GM21737 (cell line): Measurements from ENCODE around the gene LCN10.
A peak's percentile ranks its signal among the peaks of the same experiment; 100 is the strongest.
"Not testable (repeated sequence)": the region's sequence is repeated elsewhere in the genome, so short reads cannot be mapped to it uniquely, and the experiment has no call there.

ENCODE experiments used
- ATAC-seq: cut with Tn5 transposase; IDR thresholded peaks from one replicate; pipeline ENCODE4 v1.9.1; 2021; ENCODE audit warnings: mild to moderate bottlenecking, moderate library complexity; ENCODE audit not compliant: unreplicated experiment

LCN10 gene

DNA sequence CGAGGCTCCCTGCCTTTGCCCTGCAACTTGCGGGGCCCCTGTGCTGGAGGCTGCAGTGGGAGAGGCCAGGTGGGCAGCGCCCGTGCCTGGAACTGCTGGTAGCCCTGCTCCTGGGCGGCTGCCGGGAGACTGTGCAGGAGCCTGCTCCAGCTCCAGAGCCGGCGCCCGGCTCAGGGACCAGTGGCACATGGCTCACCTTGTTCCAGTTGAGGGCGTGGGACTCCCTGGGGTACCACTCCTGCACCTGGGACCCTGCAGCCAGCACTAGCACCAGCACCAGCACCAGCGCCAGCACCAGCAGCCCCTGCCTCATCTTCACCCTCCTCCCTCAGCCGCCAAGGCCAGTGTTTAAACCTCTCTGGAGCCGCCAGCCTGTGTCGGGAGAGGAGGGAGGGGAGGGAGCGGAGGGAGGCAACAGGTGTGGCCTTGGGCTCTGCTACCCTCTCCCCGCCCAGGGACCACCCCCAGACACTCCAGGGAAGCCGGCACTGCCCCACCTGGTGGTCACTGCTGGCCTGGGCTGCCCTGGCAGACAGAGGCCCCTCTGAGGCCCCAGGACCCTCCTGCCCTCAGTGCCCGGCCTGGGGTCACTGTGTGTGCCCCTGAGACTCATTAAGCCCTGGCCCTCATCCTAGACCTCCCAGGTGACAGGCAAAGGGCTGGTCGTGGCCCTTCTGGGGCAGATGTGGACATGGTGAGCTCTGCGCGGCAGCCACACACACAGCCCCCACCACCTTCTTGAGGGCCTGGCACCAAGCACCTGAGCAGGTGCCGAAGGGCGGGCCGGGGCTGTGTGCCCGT, at the start of gene LCN10:
Gene LCN10, minus strand, starts transcription at position 350 of the 801 bp plus-strand sequence. Its CDS starts 37 bp downstream, at position 313.
- no peak for ATAC-seq

DNA sequence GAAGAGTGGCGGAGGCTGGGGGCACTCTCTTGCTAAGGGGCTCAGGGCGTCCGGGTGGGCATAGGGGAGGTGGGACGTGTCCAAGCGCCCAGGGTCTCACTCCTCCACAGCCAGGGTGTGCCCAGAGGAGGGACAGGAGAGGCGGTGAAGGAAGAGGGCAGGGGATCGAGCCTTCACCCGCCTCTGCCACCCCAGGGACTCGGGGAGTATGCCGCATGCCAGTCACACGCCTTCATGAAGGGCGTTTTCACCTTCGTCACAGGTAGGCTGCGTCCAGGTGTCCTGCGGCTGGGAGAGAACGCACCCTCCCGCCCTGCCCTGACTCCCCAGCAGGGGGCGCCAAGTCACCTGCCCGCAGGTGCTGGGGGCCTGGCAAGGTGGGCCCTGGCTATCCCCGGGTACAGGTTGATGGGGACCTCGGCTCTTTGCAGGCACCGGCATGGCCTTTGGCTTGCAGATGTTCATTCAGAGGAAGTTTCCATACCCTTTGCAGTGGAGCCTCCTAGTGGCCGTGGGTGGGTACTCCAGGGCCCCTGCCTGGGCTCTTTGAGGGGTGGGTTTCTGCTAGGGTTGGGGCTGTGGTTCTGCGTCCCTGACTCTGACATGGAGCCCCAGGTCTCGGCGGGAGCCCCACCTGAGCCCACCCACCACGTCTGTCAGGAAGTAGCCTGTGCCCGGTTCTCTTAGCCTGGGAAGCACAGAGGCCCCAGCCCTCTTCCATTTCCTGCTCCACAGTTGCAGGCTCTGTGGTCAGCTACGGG, 49.0 kb upstream of the LCN10 start:
- ATAC-seq: peak; percentile 7

DNA sequence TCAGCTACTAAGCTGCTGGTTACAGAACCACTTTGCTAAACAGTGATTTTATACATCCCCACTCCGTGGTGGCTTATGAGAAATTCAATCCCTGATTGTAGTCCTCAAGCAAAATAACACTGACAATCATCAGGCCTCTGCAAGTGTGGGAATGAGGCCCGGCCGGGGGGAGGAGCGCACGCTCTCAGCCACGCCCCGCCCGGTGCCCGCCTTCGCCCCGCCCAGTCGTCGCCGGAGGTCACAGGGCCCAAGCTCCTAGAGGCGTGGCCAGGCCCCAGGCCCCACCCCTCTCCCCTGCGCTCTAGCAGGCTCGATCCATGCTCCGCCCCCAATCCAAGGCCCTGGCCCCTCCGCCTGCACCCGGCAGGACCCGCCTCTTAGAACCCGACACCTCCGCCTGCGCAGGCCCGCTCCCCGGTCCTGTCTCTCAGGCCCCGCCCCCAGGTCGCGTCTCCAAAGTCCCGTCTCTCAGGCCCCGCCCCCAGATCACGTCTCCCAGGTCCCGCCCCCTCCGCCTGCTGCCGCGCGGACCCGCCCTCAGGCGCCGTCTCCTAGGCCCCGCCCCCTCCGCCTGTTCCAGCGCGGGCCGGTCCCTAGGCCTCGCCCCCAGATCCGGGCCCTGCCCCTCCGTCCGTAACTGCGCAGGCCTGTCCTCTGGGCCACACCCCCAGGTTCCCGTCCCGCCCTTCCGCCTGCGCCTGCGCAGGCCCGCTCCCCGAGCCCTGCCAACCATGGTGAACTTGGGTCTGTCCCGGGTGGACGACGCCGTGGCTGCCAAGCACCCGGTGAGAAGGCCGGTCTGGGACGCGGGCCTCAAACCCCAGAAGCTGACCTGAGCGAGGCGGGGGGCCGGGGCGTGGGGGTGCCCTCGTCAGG, 48.1 kb upstream of the LCN10 start, which contains the start of gene TMEM141:
Gene TMEM141, plus strand, starts transcription at position 705 of the 876 bp plus-strand sequence. Its CDS starts 27 bp downstream, at position 732.
- ATAC-seq: peak; percentile 79

DNA sequence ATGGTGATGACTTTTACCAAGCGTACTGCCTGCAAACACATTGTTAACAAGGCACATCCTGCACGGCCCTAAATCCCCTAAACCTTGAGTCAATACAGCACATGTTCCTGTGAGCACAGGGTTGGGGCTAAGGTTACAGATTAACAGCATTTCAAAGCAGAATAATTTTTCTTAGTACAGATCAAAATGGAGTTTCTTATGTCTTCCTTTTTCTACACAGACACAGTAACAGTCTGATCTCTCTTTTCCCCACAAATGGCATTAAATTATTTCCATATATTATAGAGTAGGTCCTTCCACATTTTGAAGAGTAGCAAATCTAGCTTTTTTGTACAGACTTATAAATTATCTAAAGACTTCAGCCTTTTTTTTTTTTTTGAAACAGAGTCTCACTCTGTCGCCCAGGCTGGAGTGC, 46.8 kb upstream of the LCN10 start:
- ATAC-seq: no peak

DNA sequence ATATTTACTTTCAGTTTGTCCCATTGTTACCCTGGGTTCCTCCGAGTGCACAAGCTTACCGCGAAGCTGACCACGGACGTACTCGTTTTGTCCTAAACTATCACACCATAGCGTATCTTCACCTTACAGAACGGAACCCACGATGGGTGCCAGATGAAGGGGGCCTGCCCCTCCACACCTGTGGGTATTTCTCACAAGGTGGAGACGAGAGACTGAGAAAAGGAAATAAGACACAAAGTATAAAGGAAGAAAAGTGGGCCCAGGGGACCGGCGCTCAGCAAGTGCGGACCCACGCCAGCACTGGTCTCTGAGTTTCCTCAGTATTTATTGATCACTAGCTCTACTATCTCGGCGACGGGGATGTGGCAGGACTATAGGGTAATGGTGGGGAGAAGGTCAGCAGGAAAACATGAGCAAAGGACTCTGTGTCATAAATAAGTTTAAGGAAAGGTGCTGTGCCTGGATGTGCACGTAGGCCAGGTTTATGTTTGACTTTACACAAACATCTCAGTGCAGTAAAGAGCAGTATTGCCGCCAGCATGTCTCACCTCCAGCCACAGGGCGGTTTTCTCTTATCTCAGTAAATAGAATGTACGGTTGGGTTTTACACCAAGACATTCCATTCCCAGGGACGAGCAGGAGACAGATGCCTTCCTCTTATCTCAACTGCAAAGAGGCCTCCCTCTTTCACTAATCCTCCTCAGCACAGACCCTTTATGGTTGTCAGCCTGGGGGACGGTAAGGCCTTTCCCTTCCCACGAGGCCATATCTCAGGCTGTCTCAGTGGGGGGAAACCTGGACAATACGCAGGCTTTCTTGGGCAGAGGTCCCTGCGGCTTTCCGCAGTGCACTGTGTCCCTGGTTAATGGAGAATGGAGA, 46.1 kb upstream of the LCN10 start:
- not testable (repeated sequence) for ATAC-seq

DNA sequence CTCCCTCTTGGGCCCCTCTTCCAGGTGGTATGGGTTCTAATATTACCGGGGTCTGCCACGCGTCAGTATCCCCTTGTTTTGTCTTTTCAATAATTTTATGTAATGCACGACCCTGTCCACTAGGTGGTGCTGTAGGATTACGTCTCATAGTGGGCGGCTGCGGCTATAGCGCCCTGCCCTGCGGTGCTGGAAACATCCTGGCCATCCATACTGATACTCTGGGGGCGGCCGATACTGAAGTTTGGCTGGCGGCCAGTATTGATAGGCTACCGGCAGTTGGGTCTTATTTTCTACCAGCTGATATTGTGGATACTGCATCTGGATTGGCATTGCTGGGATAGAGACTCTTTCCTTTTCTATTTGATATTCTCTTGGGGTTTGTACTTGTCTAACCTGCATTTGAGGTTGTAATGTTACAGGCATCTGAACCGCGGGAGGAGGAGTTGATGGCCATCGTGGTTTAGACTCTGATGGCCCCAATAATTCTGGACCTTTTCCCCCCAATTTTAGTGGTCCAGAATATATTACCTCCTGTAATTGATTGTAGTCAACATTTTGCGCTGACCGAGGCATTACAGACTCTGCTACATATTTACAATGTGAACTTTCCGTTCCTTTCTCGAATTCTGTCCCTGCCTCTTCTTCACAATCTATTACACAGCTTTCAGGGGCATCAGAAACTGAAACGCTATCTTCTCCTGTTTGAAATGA, 45.1 kb upstream of the LCN10 start:
- ATAC-seq: no peak

DNA sequence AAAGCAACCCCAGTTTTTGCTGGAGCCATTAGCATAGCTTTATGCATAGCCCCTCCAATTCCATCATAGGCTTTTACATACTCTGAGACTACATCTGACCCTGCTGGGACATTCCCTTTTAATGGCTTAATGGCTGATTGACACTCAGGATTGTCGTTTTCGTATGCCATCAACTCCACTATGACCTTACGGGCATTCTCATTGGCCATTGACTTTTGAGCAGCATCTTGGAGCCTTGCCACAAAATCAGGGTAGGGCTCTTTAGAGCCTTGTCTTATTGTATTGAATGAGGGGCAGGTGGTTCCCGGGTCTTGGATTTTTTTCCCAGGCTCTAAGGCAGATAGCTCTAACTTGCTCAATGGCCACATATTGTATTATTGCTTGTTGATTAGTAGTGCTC, 44.2 kb upstream of the LCN10 start:
- ATAC-seq: not testable (repeated sequence)

DNA sequence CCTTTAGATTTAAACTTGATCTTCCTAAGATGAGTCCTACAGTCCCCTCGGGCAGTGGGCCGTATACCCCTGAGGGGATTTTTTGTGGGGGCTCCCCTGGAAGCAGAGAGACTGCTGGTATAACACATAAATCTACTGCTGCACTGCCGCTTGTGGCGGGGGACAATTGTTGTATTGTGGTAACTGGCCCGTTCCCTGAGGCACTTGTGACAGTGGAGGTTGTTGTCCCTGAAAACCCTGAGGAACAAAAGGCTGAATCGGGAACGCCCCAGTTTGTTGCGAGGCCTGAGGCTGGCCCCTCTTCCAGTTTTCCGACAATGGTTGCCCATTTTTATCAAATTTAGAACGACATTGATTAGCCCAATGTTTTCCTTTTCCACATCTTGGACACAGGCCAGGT, 43.7 kb upstream of the LCN10 start:
- ATAC-seq: no peak

DNA sequence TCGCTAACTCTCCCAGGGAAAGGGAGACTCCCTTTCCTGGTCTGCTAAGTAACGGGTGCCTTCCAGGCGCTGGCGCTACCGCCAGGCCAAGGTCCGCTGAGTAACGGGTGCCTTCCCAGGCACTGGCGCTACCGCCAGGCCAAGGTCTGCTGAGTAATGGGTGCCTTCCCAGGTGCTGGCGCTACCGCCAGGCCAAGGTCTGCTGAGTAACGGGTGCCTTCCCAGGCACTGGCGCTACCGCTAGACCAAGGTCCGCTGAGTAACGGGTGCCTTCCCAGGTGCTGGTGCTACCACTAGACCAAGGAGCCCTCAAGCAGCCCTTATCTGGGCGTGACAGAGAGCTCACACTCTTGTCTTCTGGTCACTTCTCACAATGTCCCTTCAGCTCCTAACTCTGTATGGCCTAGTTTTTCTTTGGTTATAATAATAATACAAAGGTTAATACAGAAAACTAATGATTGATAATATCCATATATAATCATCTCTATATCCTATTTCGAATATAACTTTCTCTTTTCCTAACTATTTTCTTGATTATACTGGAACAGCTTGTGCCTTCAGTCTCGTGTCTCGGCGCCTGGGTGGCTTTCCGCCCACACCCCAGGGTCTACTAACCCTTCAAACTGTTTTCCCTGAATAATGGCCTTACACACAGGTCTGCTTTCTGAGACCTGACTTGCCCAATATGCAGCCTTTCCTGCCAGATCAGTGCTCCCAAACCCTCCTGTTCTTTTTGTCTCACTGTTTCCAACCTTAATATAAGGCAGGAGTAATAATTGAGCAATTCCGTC, 43.0 kb upstream of the LCN10 start:
- not testable (repeated sequence) for ATAC-seq

DNA sequence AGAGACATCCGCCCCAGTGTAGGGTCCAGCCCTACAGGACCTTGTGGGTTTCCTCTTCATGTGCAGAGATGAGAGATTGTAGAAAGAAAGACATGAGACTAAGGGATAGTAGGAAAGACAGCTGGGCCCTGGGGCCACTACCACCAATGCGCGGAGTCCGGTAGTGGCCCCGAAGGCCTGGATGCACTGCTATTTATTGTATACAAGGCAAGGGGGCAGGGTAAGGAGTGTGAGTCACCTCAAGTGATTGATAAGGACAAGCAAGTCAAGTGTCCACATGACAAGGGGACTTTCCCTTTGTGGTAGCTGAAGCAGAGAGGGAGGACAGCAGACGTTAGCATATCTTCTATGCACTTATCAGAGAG, 42.2 kb upstream of the LCN10 start:
- ATAC-seq: no peak

DNA sequence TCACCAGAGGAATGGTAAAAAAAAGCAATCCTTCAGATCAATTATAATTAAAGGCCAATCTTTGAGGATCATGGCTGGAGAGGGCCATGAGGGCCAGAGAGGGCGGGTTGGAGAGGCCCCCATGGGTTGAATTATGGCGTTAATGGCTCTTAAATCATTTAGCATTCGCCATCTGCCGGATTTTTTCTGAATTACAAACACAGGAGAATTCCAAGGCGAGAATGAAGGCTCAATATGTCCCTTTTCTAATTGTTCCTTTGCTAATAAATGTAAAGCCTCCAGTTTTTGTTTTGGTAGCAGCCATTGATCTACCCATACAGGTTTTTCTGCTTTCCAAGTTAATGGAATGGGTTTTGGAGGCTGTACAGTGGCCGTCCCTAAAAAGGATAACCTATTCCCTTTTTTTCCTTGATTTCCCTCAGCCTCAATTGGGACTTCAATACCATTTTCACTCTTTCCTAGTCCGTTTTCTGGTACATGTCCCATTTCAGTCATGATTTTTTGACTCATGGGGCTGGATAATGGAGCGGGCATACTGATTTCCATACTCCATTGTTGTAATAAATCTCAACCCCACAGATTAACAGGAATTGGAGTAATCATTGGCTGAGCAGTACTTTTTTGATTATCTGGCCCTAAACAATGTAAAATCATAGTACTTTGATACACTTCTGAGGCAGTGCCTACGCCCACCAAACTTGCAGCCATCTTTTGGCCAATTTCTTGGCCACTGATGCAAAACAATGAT, 41.7 kb upstream of the LCN10 start:
- no peak for ATAC-seq

DNA sequence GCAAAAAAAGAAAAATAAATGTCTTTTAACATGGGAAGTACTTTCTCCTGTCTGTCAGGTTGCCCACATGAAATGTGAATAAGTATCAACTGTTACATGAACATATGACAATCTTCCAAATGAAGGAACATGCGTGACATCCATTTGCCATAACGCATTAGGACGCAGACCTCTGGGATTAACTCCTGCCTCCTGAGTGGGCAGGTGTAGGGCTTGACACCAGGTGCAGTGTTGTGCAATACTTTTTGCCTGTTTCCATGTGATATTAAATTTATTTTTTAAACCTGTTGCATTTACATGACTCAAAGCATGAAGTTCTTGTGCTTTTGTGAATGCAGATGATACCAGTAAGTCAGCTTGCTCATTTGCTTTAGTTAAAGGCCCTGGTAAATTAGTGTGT, 39.7 kb upstream of the LCN10 start:
- no peak for ATAC-seq

DNA sequence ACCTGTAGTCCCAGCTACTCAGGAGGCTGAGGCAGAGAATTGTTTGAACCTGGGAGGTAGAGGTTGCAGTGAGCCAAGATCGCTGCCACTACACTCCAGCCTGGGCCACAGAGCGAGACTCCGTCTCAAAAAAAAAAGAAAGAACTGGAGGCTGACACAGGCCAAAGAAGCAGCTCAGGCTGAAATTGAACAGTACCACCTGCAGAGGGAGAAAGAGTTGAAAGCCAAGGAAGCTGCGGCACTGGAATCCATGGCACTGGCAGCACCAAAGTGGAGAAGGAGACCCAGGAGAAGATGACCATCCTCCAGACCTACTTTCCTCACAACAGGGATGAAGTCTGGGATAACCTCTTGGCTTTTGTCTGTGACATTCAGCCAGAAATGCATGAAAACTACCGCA, 37.1 kb upstream of the LCN10 start:
- no peak for ATAC-seq

DNA sequence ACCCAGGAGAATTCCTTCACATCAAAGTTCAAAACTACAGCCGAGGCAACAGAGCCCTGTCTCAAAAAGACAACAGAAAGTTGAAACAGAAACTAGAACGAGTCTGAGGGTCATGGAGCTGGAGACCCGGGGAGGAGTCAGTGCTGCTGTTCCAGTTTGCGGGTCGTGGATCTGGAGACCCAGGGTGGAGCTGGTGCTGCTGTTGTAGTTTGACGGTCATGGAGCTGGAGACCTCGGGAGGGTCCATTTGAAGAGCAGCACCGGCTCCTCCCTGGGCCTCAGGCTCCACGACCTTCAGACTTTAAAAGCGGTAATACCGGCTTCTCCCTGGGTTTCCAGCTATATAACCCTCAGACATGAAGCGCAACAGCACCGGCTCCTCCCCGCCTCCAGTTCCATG, 34.6 kb upstream of the LCN10 start:
- no peak for ATAC-seq

DNA sequence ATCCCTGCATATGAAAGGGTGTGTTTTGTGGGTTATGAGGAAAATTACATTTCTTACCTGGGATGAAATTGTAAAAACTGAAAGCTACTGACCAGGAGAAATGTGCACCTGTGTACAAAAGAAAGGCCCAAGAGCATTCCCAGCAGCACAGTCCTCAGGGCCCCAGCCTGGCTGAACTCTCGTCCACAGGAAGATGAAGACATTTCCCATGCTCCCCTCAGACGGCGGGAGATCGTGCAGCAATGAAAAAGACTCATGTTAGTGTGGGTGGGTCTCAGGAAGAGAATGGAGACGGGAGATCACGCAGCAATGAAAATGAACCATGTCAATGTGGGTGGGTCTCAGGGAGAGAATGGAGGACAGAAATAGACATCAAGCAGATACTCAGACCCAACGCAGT, 34.2 kb upstream of the LCN10 start:
- ATAC-seq: no peak

DNA sequence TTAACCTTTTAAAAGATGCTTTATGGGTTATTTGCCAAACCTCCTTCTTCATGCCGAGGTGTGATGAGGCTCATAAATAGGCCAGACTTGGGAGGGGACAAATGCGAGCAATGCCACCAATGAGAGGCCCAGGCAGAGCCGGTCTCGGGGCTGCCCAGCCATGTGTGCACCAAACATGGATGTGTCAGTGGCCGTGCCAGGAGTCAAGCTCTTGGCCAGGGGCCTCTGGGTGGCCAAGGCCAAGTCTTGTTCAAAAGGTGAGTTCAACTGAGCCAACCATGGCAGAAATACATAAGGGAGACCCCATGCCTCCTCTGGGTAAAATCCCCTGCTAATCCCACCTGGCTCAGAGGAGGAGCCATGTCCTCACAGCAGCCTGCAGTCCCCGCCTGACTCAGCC, 32.5 kb upstream of the LCN10 start:
- no peak for ATAC-seq

DNA sequence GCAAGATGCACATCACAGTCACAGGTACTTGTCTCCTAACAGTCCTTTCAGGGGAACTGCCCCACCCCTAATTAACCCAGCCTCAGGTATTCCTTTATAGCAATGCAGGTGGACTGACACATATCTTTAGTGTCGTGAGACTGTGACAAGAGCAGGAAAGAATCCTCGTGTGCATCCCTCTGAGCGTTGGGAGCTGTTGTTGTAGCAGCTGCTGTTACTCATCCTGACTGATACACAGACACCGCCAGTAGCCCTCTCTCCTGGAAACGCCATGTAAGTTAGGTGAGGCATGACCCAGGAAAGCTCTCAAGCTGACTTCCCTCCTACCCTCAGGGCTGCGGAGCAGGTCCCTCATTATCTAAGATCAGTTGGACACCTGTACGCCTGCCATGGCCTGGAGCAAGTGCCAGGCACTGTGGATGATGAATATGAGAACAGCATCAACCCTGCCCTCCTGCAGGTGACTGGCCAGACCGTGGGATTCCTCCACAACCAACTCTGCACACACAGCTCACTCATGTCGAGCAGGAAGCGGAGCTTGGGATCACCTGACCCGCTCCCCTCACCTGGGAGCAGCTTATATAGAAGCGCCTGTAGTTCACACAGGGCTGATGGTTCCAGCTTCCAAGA, 31.8 kb upstream of the LCN10 start:
- ATAC-seq: no peak
